ENCODE data around the gene SON. TPM values are rescaled to one million over a fixed set of nuclear protein-coding genes. Genes with fewer than 3 reads are reported as not detected.

Gene SON
- total RNA-seq, 4 donors from 2014 or later, result 219 to 258 (median 244) TPM

GRCh38 chr21:33543505-33544129 lies 779 bp downstream of the SON start:
- H3K36me3 ChIP-seq, result peaks cover 18 to 34% (median 26%) of the 10 kb centered on the region in 4 donors
- peak overlapping the region; percentile 96 to 99 (median 98) for H3K27ac ChIP-seq (replicated peaks in 1 of 4)
- no peaks in the 10 kb centered on the region for H3K27me3 ChIP-seq
- DNase-seq (ENCODE audit: extremely low spot score), result no peak
- peaks cover 34 to 52% (median 51%) of the 10 kb centered on the region in 4 donors for H3K4me1 ChIP-seq
- TF ChIP-seq CTCF (IDR thresholded peaks at IDR 0.05) (no peak), EP300 (IDR thresholded peaks at IDR 0.05) (no peak), POLR2AphosphoS5 (IDR thresholded peaks at IDR 0.05) (no peak), POLR2A (IDR thresholded peaks at IDR 0.05; ENCODE audit: low read depth) (no peak)
- under 1% methylated on average over 26 of the region's 26 CpGs for WGBS
- no peaks in the 10 kb centered on the region for H3K9me3 ChIP-seq
- peak overlapping the region; percentile 72 to 81 (median 75) for H3K4me3 ChIP-seq
- intact Hi-C loops (cut with DNase I), result loop anchor here (5.0 kb wide), 1 partner anchor 61 kb away; no protein-coding TSS in a partner anchor

- Histone ChIP-seq H3K27me3 (no peaks in the 10 kb centered on the region), H3K4me1 (peaks cover 34 to 58% (median 49%) of the 10 kb centered on the region in 4 donors), H3K9me3 (no peaks in the 10 kb centered on the region), H3K36me3 (peaks cover 18 to 34% (median 26%) of the 10 kb centered on the region in 4 donors), H3K4me3 (peak overlapping the region; percentile 72 to 81 (median 75)), H3K27ac (replicated peaks in 1 of 4) (peak overlapping the region in 3 of 4 donors; percentile 97 to 99 (median 98))
- TF ChIP-seq EP300 (IDR thresholded peaks at IDR 0.05) (no peak), POLR2A (IDR thresholded peaks at IDR 0.05; ENCODE audit: low read depth) (no peak), POLR2AphosphoS5 (IDR thresholded peaks at IDR 0.05) (no peak), CTCF (IDR thresholded peaks at IDR 0.05) (no peak)
- WGBS, result 12% methylated on average over 8 of the region's 8 CpGs
- no peak for DNase-seq (ENCODE audit: extremely low spot score)
- intact Hi-C loops (cut with DNase I), result loop anchor here (5.0 kb wide), 2 partner anchors 43 to 62 kb away; partner anchors contain the start of gene DONSON
These were observed 1.8 kb downstream of the SON start for GRCh38 chr21:33544451-33545195.

- TF ChIP-seq EP300 (IDR thresholded peaks at IDR 0.05) (no peak), CTCF (IDR thresholded peaks at IDR 0.05) (no peak), POLR2A (IDR thresholded peaks at IDR 0.05; ENCODE audit: low read depth) (no peak), POLR2AphosphoS5 (IDR thresholded peaks at IDR 0.05) (no peak)
- peaks cover 26 to 53% (median 39%) of the 10 kb centered on the region in 4 donors for H3K4me1 ChIP-seq
- no peak overlapping the region for H3K27ac ChIP-seq (replicated peaks in 1 of 4)
- H3K9me3 ChIP-seq, result no peaks in the 10 kb centered on the region
- no peak overlapping the region for H3K4me3 ChIP-seq
- H3K36me3 ChIP-seq, result peaks cover 32 to 49% (median 41%) of the 10 kb centered on the region in 4 donors
- DNase-seq (ENCODE audit: extremely low spot score), result no peak
- H3K27me3 ChIP-seq, result no peaks in the 10 kb centered on the region
- 55% methylated on average over 3 of the region's 3 CpGs for WGBS
- intact Hi-C loops (cut with DNase I), result loop anchor here (5.0 kb wide), 1 partner anchor 41 kb away; the partner anchor contains the start of gene DONSON
These were observed 3.2 kb downstream of the SON start for GRCh38 chr21:33546086-33546485.

- Histone ChIP-seq H3K4me3 (no peak overlapping the region), H3K9me3 (no peaks in the 10 kb centered on the region), H3K36me3 (peaks cover 67 to 87% (median 81%) of the 10 kb centered on the region in 4 donors), H3K4me1 (peaks cover 14 to 36% (median 26%) of the 10 kb centered on the region in 4 donors), H3K27me3 (no peaks in the 10 kb centered on the region), H3K27ac (replicated peaks in 1 of 4) (no peak overlapping the region)
- 100% methylated on average over 13 of the region's 19 CpGs for WGBS
- intact Hi-C loops (cut with DNase I), result loop anchor here (5.0 kb wide), 1 partner anchor 37 kb away; the partner anchor contains the start of gene DONSON
- TF ChIP-seq POLR2A (IDR thresholded peaks at IDR 0.05; ENCODE audit: low read depth), result no peak
- TF ChIP-seq EP300 (IDR thresholded peaks at IDR 0.05), result no peak
- no peak for TF ChIP-seq POLR2AphosphoS5 (IDR thresholded peaks at IDR 0.05)
- TF ChIP-seq CTCF (IDR thresholded peaks at IDR 0.05), result no peak
- no peak for DNase-seq (ENCODE audit: extremely low spot score)
These were observed 7.3 kb downstream of the SON start for GRCh38 chr21:33549848-33550771.

Data from esophagus muscularis mucosa (tissue), 4 donors.